ENCODE results near the gene RBM4B.

Gene RBM4B

DNA sequence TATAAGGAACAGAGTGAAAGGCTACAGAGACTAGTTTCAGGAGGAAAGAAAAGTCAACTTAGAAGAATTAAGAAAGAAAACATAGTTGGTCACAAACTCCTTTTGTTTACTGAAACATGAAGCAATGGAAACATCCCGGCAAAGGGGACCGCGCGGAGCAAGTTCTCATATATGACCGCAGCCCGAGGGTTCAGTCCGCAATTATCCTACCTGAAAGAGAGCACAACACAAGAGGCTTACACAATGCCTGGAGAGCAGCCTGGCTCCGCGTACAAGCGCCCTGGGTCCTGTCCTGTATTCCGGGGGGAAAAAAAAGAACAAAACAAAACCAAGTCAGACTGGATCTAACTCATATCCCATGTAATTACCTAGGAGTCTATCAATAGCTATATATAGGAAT lies 12.3 kb downstream of the RBM4B start:
- ATAC-seq = no peak
- no peak for TF ChIP-seq CSDC2 (CRISPR knock-in tag; IDR thresholded peaks at IDR 0.05)
- TF ChIP-seq TOX (CRISPR knock-in tag; IDR thresholded peaks at IDR 0.05; ENCODE audit: borderline replicate concordance) = no peak
- TF ChIP-seq, protein P1, sequence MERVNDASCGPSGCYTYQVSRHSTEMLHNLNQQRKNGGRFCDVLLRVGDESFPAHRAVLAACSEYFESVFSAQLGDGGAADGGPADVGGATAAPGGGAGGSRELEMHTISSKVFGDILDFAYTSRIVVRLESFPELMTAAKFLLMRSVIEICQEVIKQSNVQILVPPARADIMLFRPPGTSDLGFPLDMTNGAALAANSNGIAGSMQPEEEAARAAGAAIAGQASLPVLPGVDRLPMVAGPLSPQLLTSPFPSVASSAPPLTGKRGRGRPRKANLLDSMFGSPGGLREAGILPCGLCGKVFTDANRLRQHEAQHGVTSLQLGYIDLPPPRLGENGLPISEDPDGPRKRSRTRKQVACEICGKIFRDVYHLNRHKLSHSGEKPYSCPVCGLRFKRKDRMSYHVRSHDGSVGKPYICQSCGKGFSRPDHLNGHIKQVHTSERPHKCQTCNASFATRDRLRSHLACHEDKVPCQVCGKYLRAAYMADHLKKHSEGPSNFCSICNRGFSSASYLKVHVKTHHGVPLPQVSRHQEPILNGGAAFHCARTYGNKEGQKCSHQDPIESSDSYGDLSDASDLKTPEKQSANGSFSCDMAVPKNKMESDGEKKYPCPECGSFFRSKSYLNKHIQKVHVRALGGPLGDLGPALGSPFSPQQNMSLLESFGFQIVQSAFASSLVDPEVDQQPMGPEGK (CRISPR knock-in tag; IDR thresholded peaks at IDR 0.05; ENCODE audit: borderline replicate concordance) = no peak
- TF ChIP-seq ZNF70 (CRISPR knock-in tag; IDR thresholded peaks at IDR 0.05) = no peak
- no peak for TF ChIP-seq TCF4 (CRISPR knock-in tag; IDR thresholded peaks at IDR 0.05; ENCODE audit: borderline replicate concordance)
- TF ChIP-seq, protein P2, sequence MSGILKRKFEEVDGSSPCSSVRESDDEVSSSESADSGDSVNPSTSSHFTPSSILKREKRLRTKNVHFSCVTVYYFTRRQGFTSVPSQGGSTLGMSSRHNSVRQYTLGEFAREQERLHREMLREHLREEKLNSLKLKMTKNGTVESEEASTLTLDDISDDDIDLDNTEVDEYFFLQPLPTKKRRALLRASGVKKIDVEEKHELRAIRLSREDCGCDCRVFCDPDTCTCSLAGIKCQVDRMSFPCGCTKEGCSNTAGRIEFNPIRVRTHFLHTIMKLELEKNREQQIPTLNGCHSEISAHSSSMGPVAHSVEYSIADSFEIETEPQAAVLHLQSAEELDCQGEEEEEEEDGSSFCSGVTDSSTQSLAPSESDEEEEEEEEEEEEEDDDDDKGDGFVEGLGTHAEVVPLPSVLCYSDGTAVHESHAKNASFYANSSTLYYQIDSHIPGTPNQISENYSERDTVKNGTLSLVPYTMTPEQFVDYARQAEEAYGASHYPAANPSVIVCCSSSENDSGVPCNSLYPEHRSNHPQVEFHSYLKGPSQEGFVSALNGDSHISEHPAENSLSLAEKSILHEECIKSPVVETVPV (CRISPR knock-in tag; IDR thresholded peaks at IDR 0.05) = no peak
- no peak for TF ChIP-seq ZFP3 (CRISPR knock-in tag; IDR thresholded peaks at IDR 0.05)
- TF ChIP-seq, protein P3, sequence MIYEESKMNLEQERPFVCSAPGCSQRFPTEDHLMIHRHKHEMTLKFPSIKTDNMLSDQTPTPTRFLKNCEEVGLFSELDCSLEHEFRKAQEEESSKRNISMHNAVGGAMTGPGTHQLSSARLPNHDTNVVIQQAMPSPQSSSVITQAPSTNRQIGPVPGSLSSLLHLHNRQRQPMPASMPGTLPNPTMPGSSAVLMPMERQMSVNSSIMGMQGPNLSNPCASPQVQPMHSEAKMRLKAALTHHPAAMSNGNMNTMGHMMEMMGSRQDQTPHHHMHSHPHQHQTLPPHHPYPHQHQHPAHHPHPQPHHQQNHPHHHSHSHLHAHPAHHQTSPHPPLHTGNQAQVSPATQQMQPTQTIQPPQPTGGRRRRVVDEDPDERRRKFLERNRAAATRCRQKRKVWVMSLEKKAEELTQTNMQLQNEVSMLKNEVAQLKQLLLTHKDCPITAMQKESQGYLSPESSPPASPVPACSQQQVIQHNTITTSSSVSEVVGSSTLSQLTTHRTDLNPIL (CRISPR knock-in tag; IDR thresholded peaks at IDR 0.05; ENCODE audit: low read depth) = no peak
- no peak for TF ChIP-seq ZFP30 (CRISPR knock-in tag; IDR thresholded peaks at IDR 0.05)
- TF ChIP-seq PPARA (CRISPR knock-in tag; IDR thresholded peaks at IDR 0.05; ENCODE audit: borderline replicate concordance) = no peak

DNA sequence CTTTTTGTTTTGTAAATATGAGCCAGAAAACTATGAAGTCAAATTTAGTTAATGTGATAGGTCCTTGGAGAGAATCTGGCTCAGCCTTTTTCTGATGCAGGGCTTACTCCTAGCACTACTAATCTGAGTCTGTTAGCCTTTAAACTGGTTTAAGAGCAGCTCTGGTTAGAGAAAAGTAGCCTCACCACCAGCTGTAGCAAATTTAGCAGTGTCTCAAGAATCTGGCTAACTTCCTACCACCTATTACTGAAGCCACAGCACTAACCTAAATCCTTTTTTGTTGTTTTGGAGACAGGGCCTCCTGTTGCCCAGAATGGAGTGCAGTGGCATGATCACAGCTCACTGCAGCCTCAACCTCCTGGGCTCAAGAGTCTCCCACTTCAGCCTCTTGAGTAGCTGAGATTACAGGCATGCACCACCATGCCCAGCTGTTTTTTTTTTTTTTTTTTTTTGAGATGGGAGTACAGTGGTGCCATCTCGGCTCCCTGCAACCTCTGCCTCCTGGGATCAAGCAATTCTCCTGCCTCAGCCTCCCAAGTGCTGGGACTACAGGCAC lies 13.9 kb downstream of the RBM4B start:
- ATAC-seq = no peak
- no peak for TF ChIP-seq ZNF565 (CRISPR knock-in tag; conservative IDR thresholded peaks at IDR 0.05; ENCODE audit: low read depth)
- TF ChIP-seq RARB (CRISPR knock-in tag; IDR thresholded peaks at IDR 0.05) = no peak
- TF ChIP-seq ISL1 (CRISPR knock-in tag; IDR thresholded peaks at IDR 0.05) = no peak
- no peak for TF ChIP-seq ZFP3 (CRISPR knock-in tag; IDR thresholded peaks at IDR 0.05)
- TF ChIP-seq CSDC2 (CRISPR knock-in tag; IDR thresholded peaks at IDR 0.05) = no peak
- TF ChIP-seq TCF4 (CRISPR knock-in tag; IDR thresholded peaks at IDR 0.05; ENCODE audit: borderline replicate concordance) = no peak
- TF ChIP-seq BACH2 (CRISPR knock-in tag; IDR thresholded peaks at IDR 0.05; ENCODE audit: borderline replicate concordance) = no peak
- TF ChIP-seq OSR1 (CRISPR knock-in tag; IDR thresholded peaks at IDR 0.05) = no peak
- TF ChIP-seq, protein P4, sequence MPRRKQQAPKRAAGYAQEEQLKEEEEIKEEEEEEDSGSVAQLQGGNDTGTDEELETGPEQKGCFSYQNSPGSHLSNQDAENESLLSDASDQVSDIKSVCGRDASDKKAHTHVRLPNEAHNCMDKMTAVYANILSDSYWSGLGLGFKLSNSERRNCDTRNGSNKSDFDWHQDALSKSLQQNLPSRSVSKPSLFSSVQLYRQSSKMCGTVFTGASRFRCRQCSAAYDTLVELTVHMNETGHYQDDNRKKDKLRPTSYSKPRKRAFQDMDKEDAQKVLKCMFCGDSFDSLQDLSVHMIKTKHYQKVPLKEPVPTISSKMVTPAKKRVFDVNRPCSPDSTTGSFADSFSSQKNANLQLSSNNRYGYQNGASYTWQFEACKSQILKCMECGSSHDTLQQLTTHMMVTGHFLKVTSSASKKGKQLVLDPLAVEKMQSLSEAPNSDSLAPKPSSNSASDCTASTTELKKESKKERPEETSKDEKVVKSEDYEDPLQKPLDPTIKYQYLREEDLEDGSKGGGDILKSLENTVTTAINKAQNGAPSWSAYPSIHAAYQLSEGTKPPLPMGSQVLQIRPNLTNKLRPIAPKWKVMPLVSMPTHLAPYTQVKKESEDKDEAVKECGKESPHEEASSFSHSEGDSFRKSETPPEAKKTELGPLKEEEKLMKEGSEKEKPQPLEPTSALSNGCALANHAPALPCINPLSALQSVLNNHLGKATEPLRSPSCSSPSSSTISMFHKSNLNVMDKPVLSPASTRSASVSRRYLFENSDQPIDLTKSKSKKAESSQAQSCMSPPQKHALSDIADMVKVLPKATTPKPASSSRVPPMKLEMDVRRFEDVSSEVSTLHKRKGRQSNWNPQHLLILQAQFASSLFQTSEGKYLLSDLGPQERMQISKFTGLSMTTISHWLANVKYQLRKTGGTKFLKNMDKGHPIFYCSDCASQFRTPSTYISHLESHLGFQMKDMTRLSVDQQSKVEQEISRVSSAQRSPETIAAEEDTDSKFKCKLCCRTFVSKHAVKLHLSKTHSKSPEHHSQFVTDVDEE (CRISPR knock-in tag; IDR thresholded peaks at IDR 0.05) = no peak
- TF ChIP-seq ESRRG (CRISPR knock-in tag; IDR thresholded peaks at IDR 0.05) = no peak
- TF ChIP-seq, protein P3 (CRISPR knock-in tag; IDR thresholded peaks at IDR 0.05; ENCODE audit: low read depth) = no peak

DNA sequence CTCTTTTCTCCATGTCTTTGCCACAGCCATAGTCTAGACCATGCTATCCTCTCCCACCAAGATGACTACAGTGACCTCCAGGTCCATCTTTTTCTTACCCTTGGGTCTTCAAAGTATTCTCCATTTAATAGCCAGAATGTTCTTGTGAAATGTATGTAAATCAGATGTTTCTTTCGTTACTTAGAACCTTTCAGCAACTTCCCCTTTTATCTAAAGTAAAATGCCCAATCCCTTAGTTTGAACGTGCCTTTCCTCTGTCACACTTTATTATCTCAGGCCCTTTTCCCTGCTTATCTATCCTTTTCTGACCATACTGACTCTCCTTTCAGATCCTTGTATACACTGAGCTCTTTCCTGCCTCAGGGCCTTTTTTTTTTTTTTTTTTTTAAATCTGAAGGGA lies 17.9 kb downstream of the RBM4B start:
- ATAC-seq = no peak
- TF ChIP-seq, protein P5, sequence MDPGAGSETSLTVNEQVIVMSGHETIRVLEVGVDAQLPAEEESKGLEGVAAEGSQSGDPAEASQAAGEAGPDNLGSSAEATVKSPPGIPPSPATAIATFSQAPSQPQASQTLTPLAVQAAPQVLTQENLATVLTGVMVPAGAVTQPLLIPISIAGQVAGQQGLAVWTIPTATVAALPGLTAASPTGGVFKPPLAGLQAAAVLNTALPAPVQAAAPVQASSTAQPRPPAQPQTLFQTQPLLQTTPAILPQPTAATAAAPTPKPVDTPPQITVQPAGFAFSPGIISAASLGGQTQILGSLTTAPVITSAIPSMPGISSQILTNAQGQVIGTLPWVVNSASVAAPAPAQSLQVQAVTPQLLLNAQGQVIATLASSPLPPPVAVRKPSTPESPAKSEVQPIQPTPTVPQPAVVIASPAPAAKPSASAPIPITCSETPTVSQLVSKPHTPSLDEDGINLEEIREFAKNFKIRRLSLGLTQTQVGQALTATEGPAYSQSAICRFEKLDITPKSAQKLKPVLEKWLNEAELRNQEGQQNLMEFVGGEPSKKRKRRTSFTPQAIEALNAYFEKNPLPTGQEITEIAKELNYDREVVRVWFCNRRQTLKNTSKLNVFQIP (CRISPR knock-in tag; IDR thresholded peaks at IDR 0.05; ENCODE audit: borderline replicate concordance, low read depth) = no peak
- no peak for TF ChIP-seq ZNF70 (CRISPR knock-in tag; IDR thresholded peaks at IDR 0.05)
- no peak for TF ChIP-seq PPARA (CRISPR knock-in tag; IDR thresholded peaks at IDR 0.05; ENCODE audit: borderline replicate concordance)
- TF ChIP-seq, protein P4 (CRISPR knock-in tag; IDR thresholded peaks at IDR 0.05) = no peak
- TF ChIP-seq TCF4 (CRISPR knock-in tag; IDR thresholded peaks at IDR 0.05; ENCODE audit: borderline replicate concordance) = no peak
- no peak for TF ChIP-seq CSDC2 (CRISPR knock-in tag; IDR thresholded peaks at IDR 0.05)
- no peak for TF ChIP-seq GLIS3 (CRISPR knock-in tag; IDR thresholded peaks at IDR 0.05)
- TF ChIP-seq, protein P2 (CRISPR knock-in tag; IDR thresholded peaks at IDR 0.05) = no peak
- TF ChIP-seq, protein P1 (CRISPR knock-in tag; IDR thresholded peaks at IDR 0.05; ENCODE audit: borderline replicate concordance) = no peak

Measured in SK-N-SH treated with all-trans-retinoic acid at 6 μM for 48 hours (cell line).